Cardiac fibroblast (primary cell): ENCODE measurements around the gene GRB14.
A peak's percentile ranks its signal among the peaks of the same experiment; 100 is the strongest.

Experiments used
- DNase-seq, 2 donors: peaks; one replicate each; pipeline versions ENCODE4 v3.0.0 to v3.0.0-alpha.2; 2010; ENCODE audit warnings: low read depth in 2 of 2
- H3K4me3 ChIP-seq, 2 donors: replicated peaks in 1 of 2; 1 replicate in 1 of 2; 2 replicates in 1 of 2; pipeline ENCODE4 v1.5.1; 2011; ENCODE audit warnings: low read depth in 2 of 2, low read length in 2 of 2, mild to moderate bottlenecking in 2 of 2, moderate library complexity in 1 of 2
- CTCF ChIP-seq: IDR thresholded peaks from one replicate; pipeline ENCODE4 v1.5.1; 2011; ENCODE audit warnings: low read depth, mild to moderate bottlenecking, low read length, inconsistent platforms

Gene GRB14

GRCh38 chr2:164661349-164661748 lies 40.1 kb upstream of the GRB14 start:
- no peak for TF ChIP-seq CTCF
- no peak overlapping the region for H3K4me3 ChIP-seq
- peak; percentile 25 to 71 for DNase-seq

- no peak overlapping the region for H3K4me3 ChIP-seq
- TF ChIP-seq CTCF, result no peak
- peak; percentile 41 to 90 for DNase-seq
Measured at GRCh38 chr2:164657129-164657528, 35.8 kb upstream of the GRB14 start.

- H3K4me3 ChIP-seq, result no peak overlapping the region
- DNase-seq, result peak; percentile 41 to 63
- no peak for TF ChIP-seq CTCF
Measured at GRCh38 chr2:164655750-164656149, 34.5 kb upstream of the GRB14 start.

- H3K4me3 ChIP-seq, result no peak overlapping the region
- DNase-seq, result peak in 1 of 2 donors; percentile 71
- no peak for TF ChIP-seq CTCF
Measured at GRCh38 chr2:164655336-164655735, 34.1 kb upstream of the GRB14 start.

GRCh38 chr2:164651361-164651760 lies 30.1 kb upstream of the GRB14 start:
- TF ChIP-seq CTCF, result no peak
- H3K4me3 ChIP-seq, result no peak overlapping the region
- no peak for DNase-seq

GRCh38 chr2:164644036-164644700 lies 22.9 kb upstream of the GRB14 start:
- no peak overlapping the region for H3K4me3 ChIP-seq
- TF ChIP-seq CTCF, result no peak

More at GRCh38 chr2:164644036-164644700, 22.9 kb upstream of the GRB14 start:
- DNase-seq, result no peak
